HEK293 (cell line): Measurements from ENCODE around the gene GHSR.

Source experiments
- CTCF ChIP-seq: fragments of 450-650 bp; formaldehyde crosslinking; IDR thresholded peaks from 2 replicates; pipeline ENCODE4 v1.5.1; 2016; ENCODE audit warnings: missing biosample characterization, missing genetic modification characterization
- HOXD13 ChIP-seq: sonication (generic); formaldehyde crosslinking; IDR thresholded peaks from 2 replicates; pipeline ENCODE4 v1.8.0; 2022; ENCODE audit warnings: missing genetic modification reagents, borderline replicate concordance
- ZNF239 ChIP-seq: fragments of 450-650 bp; formaldehyde crosslinking; IDR thresholded peaks from 2 replicates; pipeline ENCODE4 v1.5.1; 2016; ENCODE audit warnings: missing biosample characterization, missing genetic modification characterization
- ZSCAN5A ChIP-seq: fragments of 450-650 bp; formaldehyde crosslinking; IDR thresholded peaks from 2 replicates; pipeline ENCODE4 v1.5.1; 2016; ENCODE audit warnings: missing biosample characterization, missing genetic modification characterization

- no peak for TF ChIP-seq CTCF (tag by site-specific recombination)
- no peak for TF ChIP-seq HOXD13
- TF ChIP-seq ZSCAN5A (tag by site-specific recombination) = no peak
- no peak for TF ChIP-seq ZNF239 (tag by site-specific recombination)
These were observed 1.4 kb upstream of the GHSR start for GRCh38 chr3:172449466-172450149.
